ENCODE measurements around the gene DENND1A. TPM values are rescaled to one million over a fixed set of nuclear protein-coding genes. Genes with fewer than 3 reads are reported as not detected.

DENND1A gene
- total RNA-seq, 1 donor from 2014 or later: 26.3 TPM

GRCh38 chr9:123530244-123530643 is 399.7 kb downstream of the DENND1A start:
- no peak for DNase-seq (ENCODE audit: low spot score)

GRCh38 chr9:123528501-123528900 is 401.4 kb downstream of the DENND1A start:
- DNase-seq (ENCODE audit: low spot score): no peak

- no peak for DNase-seq (ENCODE audit: low spot score)
Measured at GRCh38 chr9:123527981-123528380, 401.9 kb downstream of the DENND1A start.

- DNase-seq (ENCODE audit: low spot score): no peak
Measured at GRCh38 chr9:123525957-123526356, 404.0 kb downstream of the DENND1A start.

GRCh38 chr9:123525424-123525823 is 404.5 kb downstream of the DENND1A start:
- DNase-seq (ENCODE audit: low spot score): no peak

GRCh38 chr9:123524866-123525265 is 405.1 kb downstream of the DENND1A start:
- no peak for DNase-seq (ENCODE audit: low spot score)

GRCh38 chr9:123523845-123524244 is 406.1 kb downstream of the DENND1A start:
- DNase-seq (ENCODE audit: low spot score): no peak

GRCh38 chr9:123523001-123523400 is 406.9 kb downstream of the DENND1A start:
- no peak for DNase-seq (ENCODE audit: low spot score)

- no peak for DNase-seq (ENCODE audit: low spot score)
Measured at GRCh38 chr9:123522251-123522650, 407.7 kb downstream of the DENND1A start.

GRCh38 chr9:123518338-123518737 is 411.6 kb downstream of the DENND1A start:
- no peak for DNase-seq (ENCODE audit: low spot score)

DNA sequence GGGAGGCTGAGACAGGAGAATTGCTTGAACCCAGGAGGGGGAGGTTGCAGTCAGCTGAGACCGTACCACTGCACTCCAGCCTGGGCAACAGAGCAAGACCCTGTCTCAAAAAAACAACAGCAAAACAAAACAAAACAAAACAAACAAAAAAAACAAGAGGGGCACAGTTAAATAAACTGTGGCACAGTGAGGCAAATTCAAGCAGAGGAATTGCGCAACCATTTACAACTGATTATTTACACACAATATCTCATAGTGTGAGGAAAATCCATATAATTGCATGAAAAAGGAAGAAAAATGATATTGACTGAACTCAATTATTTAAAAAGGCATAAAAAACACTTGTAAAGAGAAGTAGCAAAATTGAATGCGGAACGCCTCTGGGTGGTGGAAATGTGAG is 412.4 kb downstream of the DENND1A start:
- no peak for DNase-seq (ENCODE audit: low spot score)

GRCh38 chr9:123514766-123515165 is 415.2 kb downstream of the DENND1A start:
- DNase-seq (ENCODE audit: low spot score): no peak

DNA sequence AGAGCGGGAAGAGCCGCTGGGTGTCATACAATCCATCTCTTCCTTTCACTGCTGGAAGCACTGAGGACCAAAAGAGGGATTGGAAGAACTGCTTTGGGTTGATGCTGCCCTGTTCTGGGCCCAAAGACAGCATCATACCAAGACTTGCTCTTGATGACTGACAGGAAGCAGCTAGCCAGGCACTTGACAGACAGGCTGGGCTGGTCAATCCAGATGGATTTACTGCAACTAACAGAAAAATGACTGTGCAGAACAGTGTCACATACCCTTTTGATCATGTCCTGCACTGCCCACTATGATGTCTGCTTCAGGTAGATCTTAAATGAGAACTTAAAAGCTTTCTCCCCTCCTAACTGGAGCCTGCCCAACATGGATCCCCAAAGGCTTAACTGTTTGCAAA is 416.4 kb downstream of the DENND1A start:
- DNase-seq (ENCODE audit: low spot score): no peak

DNA sequence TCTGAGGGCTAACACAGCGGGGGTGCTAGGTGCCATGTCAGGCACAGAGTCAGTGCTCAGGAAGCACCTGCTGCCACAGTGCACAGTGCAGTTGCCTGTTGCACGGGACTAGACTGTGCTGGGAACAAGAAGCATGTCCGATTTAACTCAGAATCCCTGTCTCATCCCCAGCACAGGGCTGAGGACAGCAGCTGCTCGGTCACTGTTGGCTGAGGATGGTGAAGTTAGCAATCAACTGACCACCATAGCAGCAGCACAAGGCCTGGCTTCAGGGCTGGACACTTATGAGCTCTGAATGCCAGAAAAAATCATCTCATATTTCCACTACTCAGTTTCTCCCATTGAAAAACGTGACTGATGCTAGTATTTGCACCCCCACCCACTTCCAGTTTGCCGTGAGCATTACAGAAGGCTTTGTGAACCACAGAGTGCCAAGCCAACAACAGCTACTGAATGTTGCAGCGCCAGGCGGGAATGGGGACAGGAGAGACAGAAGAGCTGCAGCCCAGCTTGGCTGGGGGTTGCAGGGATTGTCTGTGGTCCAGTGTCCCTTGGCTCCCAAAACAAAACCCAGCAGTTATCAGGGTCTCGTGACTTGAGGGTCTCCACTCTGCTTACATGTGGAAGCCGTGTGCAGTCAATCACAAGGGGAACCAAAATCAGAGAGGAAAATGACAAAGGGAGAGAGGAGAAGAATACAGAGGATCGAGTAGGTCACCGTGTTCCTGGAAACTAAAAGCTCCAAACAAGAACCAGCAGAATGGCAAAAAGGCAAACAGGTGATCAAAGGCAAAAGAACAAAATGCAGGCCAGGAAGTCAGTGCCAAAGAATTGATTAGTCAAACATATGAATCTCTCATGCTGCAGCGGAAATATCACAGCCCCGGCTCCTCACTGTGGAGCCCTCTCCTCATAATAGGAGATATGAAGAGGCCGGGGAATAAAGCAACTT is 418.3 kb downstream of the DENND1A start:
- DNase-seq (ENCODE audit: low spot score): no peak

GRCh38 chr9:123509646-123510045 is 420.3 kb downstream of the DENND1A start:
- DNase-seq (ENCODE audit: low spot score): no peak

DNA sequence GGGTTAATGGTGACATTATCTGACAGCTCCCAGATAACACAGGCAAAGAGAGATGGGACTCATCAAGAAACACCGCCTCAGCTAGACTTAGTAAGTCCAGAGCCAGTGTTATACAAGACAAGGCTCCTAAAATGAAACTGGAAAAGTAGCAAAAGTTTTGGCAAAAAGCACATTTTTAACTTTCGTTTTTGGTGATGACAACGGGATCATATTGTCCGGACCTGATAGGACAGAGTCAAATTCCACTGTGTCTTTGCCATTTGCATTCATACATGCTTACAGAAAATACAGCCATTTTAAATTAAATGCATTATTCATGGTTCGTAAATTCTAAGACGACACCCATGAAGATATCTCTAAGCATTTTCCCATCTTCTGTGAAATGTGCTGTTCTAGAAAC is 421.9 kb downstream of the DENND1A start:
- no peak for DNase-seq (ENCODE audit: low spot score)

GRCh38 chr9:123505496-123505895 is 424.4 kb downstream of the DENND1A start:
- no peak for DNase-seq (ENCODE audit: low spot score)

- DNase-seq (ENCODE audit: low spot score): no peak
Measured at GRCh38 chr9:123500336-123500735, 429.6 kb downstream of the DENND1A start.

DNA sequence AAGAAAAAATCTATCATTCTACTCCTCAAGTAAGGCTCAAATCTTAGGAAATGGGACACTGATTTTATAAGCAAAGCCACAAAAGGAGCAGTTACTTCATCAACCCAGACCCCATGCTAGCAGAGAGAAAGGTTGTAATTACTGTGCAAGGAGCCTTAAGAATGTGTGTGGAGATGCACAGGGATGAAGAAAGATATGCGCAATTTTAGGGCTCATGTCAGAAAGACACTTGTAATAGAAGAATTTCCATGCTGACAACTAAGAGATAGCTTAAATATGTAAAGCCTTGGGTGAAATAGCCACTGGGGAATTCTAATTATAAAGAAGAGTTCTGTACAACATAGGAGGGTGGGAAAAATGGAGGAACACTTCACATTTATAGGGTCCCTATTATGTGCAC is 432.1 kb downstream of the DENND1A start:
- no peak for DNase-seq (ENCODE audit: low spot score)

- DNase-seq (ENCODE audit: low spot score): no peak
Measured at GRCh38 chr9:123495731-123496130, 434.2 kb downstream of the DENND1A start.

- no peak for DNase-seq (ENCODE audit: low spot score)
Measured at GRCh38 chr9:123493627-123494026, 436.3 kb downstream of the DENND1A start.

DNA sequence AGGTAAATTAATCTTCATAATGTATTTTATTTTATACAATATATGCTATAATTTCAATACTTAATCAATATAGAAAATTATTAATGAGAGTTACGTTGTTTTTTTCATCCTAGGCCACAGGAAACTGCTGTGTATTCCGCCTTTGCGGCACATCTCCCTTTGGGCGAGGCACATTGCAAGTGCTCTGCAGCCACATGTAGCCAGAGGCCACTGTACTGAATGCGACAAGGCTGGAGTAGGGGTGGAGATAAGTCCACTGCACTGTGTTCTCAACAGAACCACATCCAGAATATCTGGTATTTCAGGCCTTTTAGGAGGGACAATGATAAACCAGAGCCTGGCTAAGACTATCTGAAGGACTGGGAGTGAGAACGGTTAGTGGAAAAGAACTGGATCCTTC is 439.2 kb downstream of the DENND1A start:
- no peak for DNase-seq (ENCODE audit: low spot score)

GRCh38 chr9:123488722-123489321 is 441.1 kb downstream of the DENND1A start:
- DNase-seq (ENCODE audit: low spot score): no peak
